Effector memory CD4-positive, alpha-beta T cell (primary cell): ENCODE data around the gene RPL31.
A peak's percentile ranks its signal among the peaks of the same experiment; 100 is the strongest.

Experiments used
- DNase-seq, 3 donors: peaks; one replicate each; pipeline ENCODE4 v3.0.0-alpha.2; 2020
- H3K27ac ChIP-seq: 2 replicates; pipeline ENCODE4 v1.7.0; 2013; ENCODE audit warnings: mild to moderate bottlenecking, low read length, moderate library complexity; ENCODE audit not compliant: insufficient read depth, poor library complexity, severe bottlenecking
- H3K27me3 ChIP-seq: replicated peaks from 2 replicates; pipeline ENCODE4 v1.7.0; 2013; ENCODE audit warnings: mild to moderate bottlenecking, low read length; ENCODE audit not compliant: insufficient read depth, control insufficient read depth, poor library complexity, severe bottlenecking
- H3K36me3 ChIP-seq: 2 replicates; pipeline ENCODE4 v1.7.0; 2013; ENCODE audit warnings: mild to moderate bottlenecking, low read length, moderate library complexity; ENCODE audit not compliant: control insufficient read depth, insufficient read depth
- H3K4me1 ChIP-seq: 2 replicates; pipeline ENCODE4 v1.7.0; 2013; ENCODE audit warnings: low read length, mild to moderate bottlenecking; ENCODE audit not compliant: control insufficient read depth, insufficient read depth, poor library complexity, severe bottlenecking
- H3K4me3 ChIP-seq: 2 replicates; pipeline ENCODE4 v1.7.0; 2013; ENCODE audit warnings: low read length, low read depth, mild to moderate bottlenecking; ENCODE audit not compliant: insufficient read depth, poor library complexity, severe bottlenecking
- H3K9me3 ChIP-seq: 2 replicates; pipeline ENCODE4 v1.7.0; 2013; ENCODE audit warnings: mild to moderate bottlenecking, low read length, moderate library complexity; ENCODE audit not compliant: control insufficient read depth

The RPL31 gene

DNA sequence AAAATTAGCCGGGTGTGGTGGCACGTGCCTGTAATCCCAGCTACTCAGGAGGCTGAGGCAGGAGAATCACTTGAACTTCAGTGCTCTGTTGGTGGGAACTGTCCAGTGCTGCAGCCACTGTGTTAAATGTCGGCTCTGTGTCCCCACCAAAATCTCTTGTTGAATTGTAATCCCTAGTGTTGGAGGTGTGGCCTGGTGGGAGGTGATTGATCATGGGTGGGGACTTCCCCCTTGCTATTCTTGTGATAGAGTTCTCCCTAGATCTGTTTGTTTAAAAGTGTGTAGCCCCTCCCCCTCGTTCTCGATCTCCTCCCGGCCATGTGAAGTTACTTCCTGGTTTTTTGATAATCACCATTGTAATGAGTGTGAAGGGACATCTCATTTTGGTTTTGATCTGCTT lies 9.8 kb upstream of the RPL31 start:
- H3K36me3 ChIP-seq: no peaks in the 10 kb centered on the region
- DNase-seq: no peak

DNA sequence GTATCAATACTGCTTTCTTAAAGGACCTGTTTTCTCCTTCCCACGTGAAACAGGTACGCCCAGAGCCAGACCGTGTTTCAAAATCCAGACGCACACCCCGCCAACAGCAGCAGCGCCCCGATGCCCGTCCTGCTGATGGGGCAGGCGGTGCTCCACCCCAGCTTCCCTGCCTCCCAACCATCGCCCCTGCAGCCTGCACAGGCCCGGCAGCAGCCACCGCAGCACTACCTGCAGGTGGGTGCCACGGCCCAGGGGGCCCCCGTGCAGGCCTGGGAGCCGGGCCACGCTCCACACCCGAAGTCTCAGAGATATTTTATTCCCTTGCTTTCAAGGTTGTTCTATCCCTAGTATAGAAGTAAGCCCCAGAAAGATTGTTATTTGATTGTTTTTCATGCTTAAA lies 8.8 kb upstream of the RPL31 start:
- no peaks in the 10 kb centered on the region for H3K27me3 ChIP-seq
- no peaks in the 10 kb centered on the region for H3K4me1 ChIP-seq
- no peak for DNase-seq
- no peak overlapping the region for H3K4me3 ChIP-seq
- H3K27ac ChIP-seq: no peak overlapping the region
- H3K36me3 ChIP-seq: no peaks in the 10 kb centered on the region
- no peaks in the 10 kb centered on the region for H3K9me3 ChIP-seq

More for the DNA sequence above, 9.8 kb upstream of the RPL31 start:
- no peaks in the 10 kb centered on the region for H3K27me3 ChIP-seq
- H3K9me3 ChIP-seq: no peaks in the 10 kb centered on the region
- H3K4me1 ChIP-seq: no peaks in the 10 kb centered on the region
- H3K4me3 ChIP-seq: no peak overlapping the region
- H3K27ac ChIP-seq: no peak overlapping the region

DNA sequence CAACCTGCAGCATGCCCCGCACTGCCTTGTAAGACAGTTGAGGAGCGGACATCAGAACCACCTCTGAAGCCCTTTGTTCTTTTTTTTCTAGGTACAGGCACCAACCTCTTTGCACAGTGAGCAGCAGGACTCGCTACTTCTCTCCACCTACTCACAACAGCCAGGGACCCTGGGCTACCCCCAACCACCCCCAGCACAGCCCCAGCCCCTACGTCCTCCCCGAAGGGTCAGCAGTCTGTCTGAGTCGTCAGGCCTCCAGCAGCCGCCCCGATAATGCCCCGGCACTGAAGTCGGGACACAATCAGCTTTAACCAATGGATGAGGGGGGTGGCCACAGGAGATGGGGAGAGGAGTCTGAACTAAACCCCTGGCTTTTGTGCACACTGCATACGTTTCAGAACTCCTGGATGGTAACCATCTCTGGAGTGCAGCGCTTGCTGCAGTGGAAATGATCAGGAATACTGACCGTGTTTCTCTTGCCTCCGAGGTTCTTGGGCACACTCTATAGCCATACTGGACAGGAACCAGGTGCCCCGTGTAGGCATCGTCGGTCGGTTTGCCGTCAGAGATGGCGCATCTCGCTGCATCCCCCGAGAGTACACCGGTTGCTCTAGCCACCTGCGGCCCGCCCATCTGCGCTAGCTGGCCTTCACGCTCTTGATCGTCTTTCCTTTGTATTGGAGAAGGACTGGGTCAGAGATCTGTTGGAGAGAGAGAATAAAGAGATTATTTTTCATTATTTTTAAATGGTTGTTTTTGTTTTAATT lies 6.6 kb upstream of the RPL31 start:
- Histone ChIP-seq H3K27ac (no peak overlapping the region), H3K4me1 (no peaks in the 10 kb centered on the region), H3K4me3 (no peak overlapping the region), H3K27me3 (no peaks in the 10 kb centered on the region), H3K36me3 (no peaks in the 10 kb centered on the region), H3K9me3 (no peaks in the 10 kb centered on the region)
- no peak for DNase-seq

DNA sequence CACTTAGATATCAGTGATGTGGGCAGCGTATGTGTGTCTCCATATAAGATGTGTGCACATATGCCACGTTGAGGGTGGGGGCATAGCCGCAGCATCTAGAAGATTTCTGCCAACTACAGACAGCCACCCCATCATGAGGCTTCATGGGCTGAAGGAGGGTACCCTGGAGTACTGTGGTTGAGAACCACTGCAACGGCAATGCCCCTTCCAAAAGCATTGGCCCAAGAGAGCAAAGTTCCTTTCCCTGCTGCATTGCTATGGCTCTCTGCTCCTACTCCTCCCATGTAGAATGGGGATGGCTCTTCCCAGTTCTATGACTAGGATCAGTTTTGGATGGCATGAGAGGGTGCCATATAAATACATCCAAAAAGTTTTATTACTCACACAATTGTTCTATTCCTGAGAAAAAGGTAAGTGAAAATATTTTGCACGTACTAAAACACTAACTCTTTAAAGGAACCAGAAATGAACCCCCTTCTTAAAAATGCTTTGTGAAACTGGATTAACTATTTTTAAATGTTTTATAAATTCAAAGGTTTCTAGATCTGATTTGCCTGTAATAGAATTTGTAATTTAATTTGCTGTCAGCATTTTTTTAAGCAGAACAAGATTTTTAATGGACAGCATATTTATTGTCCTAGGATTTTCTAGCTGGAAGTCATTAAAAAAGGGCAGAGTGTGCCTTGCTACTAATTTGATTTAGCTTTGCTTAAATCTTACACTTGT lies 4.4 kb upstream of the RPL31 start:
- Histone ChIP-seq H3K4me1 (peaks cover 4% of the 10 kb centered on the region), H3K9me3 (no peaks in the 10 kb centered on the region), H3K27ac (no peak overlapping the region), H3K27me3 (no peaks in the 10 kb centered on the region), H3K36me3 (no peaks in the 10 kb centered on the region), H3K4me3 (no peak overlapping the region)
- no peak for DNase-seq

DNA sequence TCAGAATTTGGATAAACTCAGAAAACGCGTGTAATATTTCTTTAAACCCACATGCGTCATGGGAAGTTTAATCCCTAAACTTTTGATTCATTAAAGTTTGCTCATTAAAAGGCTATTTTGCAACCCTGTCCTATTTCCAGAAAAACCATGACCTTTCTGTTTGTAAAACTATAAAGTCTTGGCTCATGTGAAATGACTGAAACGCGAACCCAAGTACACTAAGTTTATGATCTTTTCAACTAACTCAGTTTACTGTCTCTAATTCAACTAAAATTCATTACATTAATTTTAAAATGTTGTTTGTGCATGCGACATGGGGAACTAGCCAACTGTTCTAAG lies 3.9 kb upstream of the RPL31 start:
- peaks cover 4% of the 10 kb centered on the region for H3K4me1 ChIP-seq

DNA sequence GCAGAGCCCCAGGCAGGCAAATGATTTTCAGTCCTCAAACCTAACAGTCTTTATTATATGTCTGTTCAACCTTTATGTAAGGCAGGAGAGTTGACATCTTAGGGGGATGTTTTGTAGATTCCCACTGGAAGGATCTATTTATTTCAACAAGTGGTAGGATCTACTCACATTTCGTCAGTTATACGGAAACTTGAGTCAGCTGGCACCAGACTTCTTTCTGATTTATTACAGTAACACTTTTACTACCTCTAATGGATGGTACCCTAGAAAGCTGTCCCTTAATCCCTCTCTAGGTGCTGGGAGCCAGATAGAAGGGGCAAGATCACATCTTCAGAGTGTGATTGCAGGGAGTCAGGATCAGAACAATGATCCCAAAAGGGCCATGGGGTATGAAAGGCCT lies 2.1 kb upstream of the RPL31 start:
- Histone ChIP-seq H3K27ac (no peak overlapping the region), H3K4me3 (no peak overlapping the region), H3K4me1 (peaks cover 11% of the 10 kb centered on the region), H3K27me3 (no peaks in the 10 kb centered on the region), H3K36me3 (peaks cover 16% of the 10 kb centered on the region), H3K9me3 (no peaks in the 10 kb centered on the region)
- DNase-seq: no peak

More for the DNA sequence above, 3.9 kb upstream of the RPL31 start:
- Histone ChIP-seq H3K27me3 (no peaks in the 10 kb centered on the region), H3K4me3 (no peak overlapping the region), H3K36me3 (no peaks in the 10 kb centered on the region), H3K27ac (no peak overlapping the region), H3K9me3 (no peaks in the 10 kb centered on the region)
- no peak for DNase-seq

DNA sequence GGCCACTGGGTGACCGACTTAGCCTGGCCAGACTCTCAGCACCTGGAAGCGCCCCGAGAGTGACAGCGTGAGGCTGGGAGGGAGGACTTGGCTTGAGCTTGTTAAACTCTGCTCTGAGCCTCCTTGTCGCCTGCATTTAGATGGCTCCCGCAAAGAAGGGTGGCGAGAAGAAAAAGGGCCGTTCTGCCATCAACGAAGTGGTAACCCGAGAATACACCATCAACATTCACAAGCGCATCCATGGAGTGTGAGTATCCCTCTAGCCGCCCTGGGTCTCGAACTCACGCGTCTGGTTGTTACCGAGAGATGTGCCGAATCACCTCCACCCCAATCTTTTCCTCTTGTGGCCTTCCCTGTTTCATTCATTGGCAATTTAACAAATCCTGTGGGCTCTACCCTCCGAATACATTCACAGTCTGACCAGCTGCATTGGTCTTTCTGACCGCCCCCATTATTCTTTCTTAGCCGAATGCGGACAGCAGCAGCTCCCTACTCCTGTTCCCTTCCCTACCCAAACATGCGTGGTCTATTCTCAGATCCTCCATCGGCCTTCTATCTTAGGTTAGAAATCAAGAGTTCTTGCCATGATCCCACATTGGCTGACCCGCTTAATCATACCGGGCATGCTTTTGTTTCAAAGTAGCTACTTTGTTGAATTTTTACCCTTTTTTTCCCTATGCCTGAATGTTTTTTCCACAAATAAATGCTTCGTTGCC lies 631 bp downstream of the RPL31 start:
- Histone ChIP-seq H3K4me1 (peaks cover 11% of the 10 kb centered on the region), H3K27ac (peak overlapping the region; percentile 87), H3K9me3 (no peaks in the 10 kb centered on the region), H3K36me3 (peaks cover 44% of the 10 kb centered on the region), H3K4me3 (peak overlapping the region; percentile 99), H3K27me3 (no peaks in the 10 kb centered on the region)
- DNase-seq: no peak

DNA sequence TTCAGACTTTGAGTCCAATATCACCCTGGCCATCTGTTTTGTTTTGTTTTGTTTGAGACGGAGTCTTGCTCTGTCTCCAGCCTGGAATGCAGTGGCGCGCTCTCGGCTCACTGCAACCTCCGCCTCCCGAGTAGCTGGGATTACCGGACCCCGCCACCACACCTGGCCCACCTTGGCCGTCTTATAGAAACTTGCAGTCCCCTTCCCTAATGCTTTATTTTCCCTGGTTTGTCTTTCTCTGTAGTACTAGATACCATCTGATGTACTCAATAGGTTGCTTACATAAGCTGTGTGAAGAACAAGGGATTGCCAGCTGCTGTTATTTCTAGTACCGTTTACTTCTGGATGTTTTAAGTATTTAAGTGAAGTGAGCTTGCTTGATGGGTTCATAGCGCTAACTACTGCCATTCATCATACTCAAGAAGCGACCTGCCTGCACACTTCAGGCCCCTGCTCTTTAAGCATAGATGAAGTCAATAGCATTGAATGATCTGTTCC lies 1.2 kb downstream of the RPL31 start:
- Histone ChIP-seq H3K27ac (peak overlapping the region; percentile 87), H3K9me3 (no peaks in the 10 kb centered on the region), H3K4me1 (peaks cover 11% of the 10 kb centered on the region), H3K27me3 (no peaks in the 10 kb centered on the region), H3K36me3 (peaks cover 48% of the 10 kb centered on the region), H3K4me3 (peak overlapping the region; percentile 99)
- no peak for DNase-seq

DNA sequence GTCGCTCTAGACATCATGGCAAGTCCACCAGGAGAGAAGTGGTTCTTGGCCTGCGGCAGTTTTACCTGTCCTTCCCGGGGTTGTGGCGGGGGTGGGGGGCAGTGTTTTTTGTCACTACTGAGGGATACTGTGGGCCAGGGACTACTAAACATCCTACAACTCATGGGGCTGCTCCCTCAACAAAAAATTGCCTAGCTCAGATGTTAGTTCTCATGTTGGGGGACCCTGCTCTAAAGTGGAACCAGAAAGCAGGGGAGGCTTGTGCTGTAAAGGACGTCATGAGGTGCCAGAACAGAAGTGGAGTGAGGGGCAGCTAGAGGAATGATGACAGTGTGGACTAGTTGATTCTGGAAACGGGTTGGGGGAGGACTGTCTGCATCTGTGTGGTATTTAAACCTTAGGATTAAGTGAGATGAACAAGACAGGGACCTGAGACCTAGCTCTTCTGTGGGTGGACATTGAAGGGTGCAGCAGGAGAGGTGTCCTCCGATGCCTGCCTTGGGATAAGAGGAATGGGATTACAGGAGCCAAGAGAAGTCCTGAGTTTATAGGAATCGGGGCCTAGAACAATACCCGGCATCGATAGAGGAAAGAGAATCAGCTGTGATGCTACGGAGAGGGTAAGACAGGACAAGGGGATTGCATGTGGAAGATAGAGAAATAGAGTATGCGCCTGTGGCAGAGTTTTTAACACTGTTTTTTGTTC lies 2.7 kb downstream of the RPL31 start:
- no peaks in the 10 kb centered on the region for H3K27me3 ChIP-seq
- no peaks in the 10 kb centered on the region for H3K9me3 ChIP-seq
- H3K4me1 ChIP-seq: peaks cover 11% of the 10 kb centered on the region
- no peak overlapping the region for H3K4me3 ChIP-seq
- H3K36me3 ChIP-seq: peaks cover 50% of the 10 kb centered on the region
- H3K27ac ChIP-seq: no peak overlapping the region
- no peak for DNase-seq
